NB4 (cell line): ENCODE results near the gene DLG1.

ENCODE experiments used
- POLR2A ChIP-seq: IDR thresholded peaks from 2 replicates; pipeline ENCODE4 v1.6.1; 2011; ENCODE audit warnings: mild to moderate bottlenecking; ENCODE audit not compliant: insufficient read length; ENCODE audit errors: extremely low read depth
- TF ChIP-seq, protein P1 (sequence below): IDR thresholded peaks from one replicate; pipeline ENCODE4 v1.5.1; 2012; ENCODE audit warnings: low read depth, low read length
- TF ChIP-seq, protein P2 (sequence below): IDR thresholded peaks from 2 replicates; pipeline ENCODE4 v1.6.1; 2011; ENCODE audit warnings: low read depth, low read length

DNA sequence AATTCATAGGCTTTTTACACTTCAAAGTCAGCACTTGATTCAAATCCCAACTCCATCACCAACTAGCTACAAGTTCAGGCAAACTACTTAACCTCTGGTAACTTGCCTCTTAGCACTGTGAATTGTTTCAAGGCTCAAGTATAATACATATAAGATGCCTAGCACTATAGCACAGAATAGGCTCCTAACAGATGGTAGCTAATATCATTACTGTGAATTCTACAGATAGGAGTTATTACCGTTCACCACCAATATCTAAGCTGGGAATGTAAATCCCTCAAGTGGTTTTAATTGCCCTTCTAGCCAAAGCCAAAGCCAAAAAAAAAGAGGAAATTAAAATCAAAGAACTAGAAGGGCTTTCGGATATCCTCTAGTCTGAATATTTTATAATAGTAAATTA, 15.4 kb downstream of the DLG1 start:
- TF ChIP-seq, protein P1, sequence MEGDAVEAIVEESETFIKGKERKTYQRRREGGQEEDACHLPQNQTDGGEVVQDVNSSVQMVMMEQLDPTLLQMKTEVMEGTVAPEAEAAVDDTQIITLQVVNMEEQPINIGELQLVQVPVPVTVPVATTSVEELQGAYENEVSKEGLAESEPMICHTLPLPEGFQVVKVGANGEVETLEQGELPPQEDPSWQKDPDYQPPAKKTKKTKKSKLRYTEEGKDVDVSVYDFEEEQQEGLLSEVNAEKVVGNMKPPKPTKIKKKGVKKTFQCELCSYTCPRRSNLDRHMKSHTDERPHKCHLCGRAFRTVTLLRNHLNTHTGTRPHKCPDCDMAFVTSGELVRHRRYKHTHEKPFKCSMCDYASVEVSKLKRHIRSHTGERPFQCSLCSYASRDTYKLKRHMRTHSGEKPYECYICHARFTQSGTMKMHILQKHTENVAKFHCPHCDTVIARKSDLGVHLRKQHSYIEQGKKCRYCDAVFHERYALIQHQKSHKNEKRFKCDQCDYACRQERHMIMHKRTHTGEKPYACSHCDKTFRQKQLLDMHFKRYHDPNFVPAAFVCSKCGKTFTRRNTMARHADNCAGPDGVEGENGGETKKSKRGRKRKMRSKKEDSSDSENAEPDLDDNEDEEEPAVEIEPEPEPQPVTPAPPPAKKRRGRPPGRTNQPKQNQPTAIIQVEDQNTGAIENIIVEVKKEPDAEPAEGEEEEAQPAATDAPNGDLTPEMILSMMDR = no peak
- TF ChIP-seq, protein P2, sequence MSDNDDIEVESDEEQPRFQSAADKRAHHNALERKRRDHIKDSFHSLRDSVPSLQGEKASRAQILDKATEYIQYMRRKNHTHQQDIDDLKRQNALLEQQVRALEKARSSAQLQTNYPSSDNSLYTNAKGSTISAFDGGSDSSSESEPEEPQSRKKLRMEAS = no peak
- no peak for TF ChIP-seq POLR2A
